HG02763 (cell line): ENCODE measurements around the gene STK17A.
"Not testable (repeated sequence)": the region's sequence is repeated elsewhere in the genome, so short reads cannot be mapped to it uniquely, and the experiment has no call there.

Source experiments
- ATAC-seq: cut with Tn5 transposase; IDR thresholded peaks from one replicate; pipeline ENCODE4 v1.9.1; 2021; ENCODE audit warnings: mild to moderate bottlenecking, moderate library complexity; ENCODE audit not compliant: unreplicated experiment

Gene STK17A

GRCh38 chr7:43565786-43566185, 17.1 kb upstream of the STK17A start:
- no peak for ATAC-seq

DNA sequence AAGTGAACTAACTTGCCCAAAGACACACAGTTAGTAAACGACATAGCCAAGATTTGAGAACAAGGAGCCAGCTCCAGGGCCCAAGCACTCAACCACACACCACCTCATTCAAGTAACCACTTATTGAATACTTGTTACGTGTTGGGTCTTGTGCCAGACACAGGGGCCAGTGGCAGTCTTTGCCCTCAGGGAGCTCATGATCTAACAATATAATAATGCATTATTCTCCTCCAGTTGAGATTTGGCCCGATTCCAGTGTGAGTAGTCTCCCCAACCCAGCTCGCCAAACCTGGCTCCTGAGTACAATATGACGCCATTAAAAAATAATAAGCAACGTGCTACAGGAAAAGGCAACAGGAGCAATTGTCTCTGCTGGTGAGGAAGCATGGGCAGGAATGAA, 14.4 kb upstream of the STK17A start:
- no peak for ATAC-seq

GRCh38 chr7:43569424-43569823, 13.5 kb upstream of the STK17A start:
- ATAC-seq, result no peak

DNA sequence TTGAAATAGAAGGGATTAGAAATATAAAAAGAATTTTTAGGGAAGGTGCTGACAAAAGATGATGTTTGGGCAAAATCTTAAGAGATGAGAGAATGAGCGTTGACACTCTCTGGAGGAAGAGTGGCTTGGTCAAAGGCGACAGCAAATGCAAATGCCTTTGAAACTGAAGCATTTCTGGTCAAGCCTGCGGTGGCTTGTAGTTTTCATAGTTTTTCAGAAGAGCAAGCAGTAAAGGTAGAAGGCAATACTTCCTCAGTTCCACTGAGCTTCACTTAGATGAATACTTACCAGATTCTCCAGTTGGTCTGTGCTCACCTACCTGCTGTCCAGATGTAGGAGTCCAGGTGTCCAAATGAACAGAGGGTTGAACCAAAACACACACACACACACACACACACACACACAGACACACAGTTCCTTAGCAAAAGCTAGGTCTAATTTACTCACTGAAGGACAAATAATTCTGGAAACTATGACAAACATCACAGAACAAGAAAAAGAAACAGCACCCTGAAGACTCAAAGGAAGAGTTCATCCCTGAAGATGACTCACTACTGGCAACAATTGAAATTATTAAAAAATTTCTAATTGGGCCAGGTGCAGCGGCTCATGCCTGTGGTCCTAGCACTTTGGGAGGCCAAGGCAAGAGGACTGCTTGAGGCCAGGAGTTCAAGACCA, 12.1 kb upstream of the STK17A start:
- peak; percentile 78 for ATAC-seq

DNA sequence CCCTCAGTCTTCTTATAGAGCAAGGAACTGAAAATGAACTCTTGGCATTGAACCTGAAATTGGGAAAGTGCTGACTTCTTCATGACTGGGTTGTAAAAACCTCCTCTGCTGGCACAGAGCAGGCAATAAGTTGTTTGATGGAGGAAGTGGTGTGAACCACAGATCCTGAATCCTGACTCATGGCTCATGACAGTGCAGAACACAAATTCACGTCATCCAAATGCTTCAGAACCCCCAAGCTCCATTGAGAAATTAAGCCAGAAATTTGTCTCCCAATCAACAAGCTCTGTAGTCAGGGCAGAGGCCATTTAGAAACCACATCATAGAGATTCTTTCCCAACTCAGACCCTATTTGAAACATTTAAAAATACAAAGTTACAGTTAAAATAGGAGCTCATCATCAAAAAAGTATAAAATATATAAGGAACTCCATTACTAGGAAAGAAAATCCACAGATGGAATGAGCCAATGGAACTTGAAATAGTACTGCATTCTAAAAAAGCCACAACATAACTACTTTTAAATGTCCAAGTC, 10.3 kb upstream of the STK17A start:
- ATAC-seq, result no peak

DNA sequence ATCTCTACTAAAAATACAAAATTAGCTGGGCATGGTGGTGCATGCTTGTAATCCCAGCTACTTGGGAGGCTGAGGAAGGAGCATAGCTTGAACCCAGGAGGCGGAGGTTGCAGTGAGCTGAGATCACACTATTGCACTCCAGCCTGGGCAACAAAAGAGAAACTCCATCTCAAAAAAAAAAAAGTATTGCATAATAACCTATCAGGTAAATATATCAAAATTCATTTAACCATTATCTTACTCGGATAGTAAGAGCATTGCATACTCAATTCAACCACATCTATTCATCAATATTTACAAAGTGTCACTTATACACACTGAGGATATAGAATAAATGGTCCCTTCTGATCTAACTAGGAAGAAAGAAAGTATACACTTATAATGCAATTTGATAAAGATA, 9.1 kb upstream of the STK17A start:
- not testable (repeated sequence) for ATAC-seq

GRCh38 chr7:43575506-43575905, 7.4 kb upstream of the STK17A start:
- ATAC-seq, result no peak

- no peak for ATAC-seq
These were observed 6.7 kb upstream of the STK17A start for GRCh38 chr7:43576241-43576640.

GRCh38 chr7:43577485-43577951, 5.4 kb upstream of the STK17A start:
- no peak for ATAC-seq

GRCh38 chr7:43583424-43584194, 701 bp downstream of the STK17A start:
- peak; percentile 14 for ATAC-seq

- no peak for ATAC-seq
These were observed 1.3 kb downstream of the STK17A start for GRCh38 chr7:43584195-43584586.

GRCh38 chr7:43584733-43585132, 1.8 kb downstream of the STK17A start:
- not testable (repeated sequence) for ATAC-seq

GRCh38 chr7:43585562-43585961, 2.7 kb downstream of the STK17A start:
- no peak for ATAC-seq

GRCh38 chr7:43586251-43586900, 3.5 kb downstream of the STK17A start:
- ATAC-seq, result no peak

DNA sequence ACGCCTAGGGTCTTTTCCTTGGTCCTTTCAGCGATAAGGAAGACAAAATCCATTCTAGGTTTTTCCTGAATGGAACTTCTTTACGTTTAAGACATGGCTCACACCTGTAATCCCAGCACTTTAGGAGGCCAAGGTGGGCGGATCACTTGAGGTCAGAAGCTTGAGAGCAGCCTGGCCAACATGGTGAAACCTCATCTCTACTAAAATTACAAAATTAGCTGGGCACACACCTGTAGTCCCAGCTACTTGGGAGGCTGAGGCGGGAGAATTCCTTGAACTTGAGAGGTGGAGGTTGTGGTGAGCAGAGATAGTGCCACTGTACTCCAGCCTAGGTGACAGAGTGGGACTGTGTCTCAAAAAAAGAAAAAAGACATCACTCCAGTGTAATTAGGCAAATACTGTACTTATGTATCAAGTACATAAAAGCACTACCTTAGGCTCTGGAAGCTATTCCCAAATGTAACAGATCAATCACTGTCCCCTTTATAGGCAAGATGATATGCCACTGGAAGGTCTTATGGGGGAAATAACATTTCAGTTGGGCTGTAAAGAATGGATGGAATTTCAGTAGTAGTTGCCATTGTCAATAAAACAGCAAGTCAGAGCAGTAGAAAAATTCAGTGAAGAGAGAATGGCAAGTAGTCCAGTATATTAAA, 5.7 kb downstream of the STK17A start:
- no peak for ATAC-seq

GRCh38 chr7:43589133-43589478, 6.2 kb downstream of the STK17A start:
- ATAC-seq, result no peak

DNA sequence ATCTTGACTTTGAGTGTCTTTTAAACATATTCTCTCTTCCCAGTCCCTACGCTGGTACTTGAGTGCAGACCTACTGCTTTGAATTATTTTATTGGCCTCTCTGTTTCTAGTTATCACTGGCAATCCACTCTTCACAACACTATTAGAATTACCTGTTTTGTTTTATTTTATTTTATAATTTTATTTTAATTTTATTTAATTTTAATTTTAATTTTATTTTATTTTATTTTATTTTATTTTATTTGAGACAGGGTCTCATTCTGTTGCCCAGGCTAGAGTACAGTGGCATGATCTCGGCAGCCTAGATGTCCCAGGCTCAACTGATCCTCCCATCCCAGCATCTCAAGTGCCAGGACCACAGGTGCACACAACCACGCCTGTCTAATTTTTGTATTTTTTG, 6.8 kb downstream of the STK17A start:
- no peak for ATAC-seq

DNA sequence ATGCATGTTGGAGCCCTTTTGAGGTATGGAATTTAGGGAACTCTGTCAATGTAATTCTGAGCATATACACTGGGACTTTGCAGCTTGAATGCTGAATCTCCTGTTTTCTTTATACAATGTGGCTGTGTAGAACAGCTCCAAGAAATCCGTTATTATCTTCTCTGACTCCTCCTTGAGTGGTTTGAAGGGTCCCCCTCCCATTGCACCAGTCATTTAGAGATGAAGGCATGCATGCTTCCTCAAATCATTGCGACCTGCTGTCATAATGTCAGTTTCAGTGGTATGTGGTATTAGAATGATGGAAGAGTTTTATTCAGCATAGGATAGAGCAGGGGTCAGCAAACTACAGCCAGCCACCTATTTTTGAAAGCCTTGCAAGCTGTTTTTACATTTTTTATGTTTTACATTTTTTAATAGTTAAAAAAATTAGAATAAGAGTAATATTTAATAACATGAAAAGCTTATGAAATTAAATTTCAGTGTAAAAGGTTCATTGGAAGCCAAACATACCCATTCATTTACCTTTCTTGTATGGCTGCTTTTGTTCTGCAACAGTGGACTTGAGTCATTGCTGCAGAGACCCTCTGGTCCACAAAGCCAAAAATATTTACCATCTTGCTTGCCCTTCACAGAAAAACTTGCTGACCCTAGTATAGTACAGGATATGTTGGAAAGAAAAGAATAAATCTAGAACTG, 8.1 kb downstream of the STK17A start:
- peak; percentile 66 for ATAC-seq

GRCh38 chr7:43591558-43592180, 8.8 kb downstream of the STK17A start:
- ATAC-seq, result no peak

DNA sequence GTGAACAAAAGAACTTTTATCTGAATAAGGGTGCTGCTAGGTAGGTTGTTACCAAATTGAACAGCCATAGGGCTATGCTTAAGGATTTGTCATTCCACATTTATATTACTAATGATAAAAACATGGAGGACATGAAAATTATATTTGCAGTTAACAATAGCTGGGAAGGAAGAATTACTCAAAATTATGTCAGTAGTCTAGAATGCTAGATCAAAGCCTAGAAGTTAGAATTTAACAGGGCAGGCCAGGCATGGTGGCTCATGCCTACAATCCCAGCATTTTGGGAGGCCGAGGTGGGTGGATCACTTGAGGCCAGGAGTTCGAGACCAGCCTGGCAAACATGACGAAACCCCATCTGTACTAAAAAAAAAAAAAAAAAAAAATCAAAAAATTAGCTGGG, 9.4 kb downstream of the STK17A start:
- no peak for ATAC-seq
